ENCODE measurements around the gene CPB2.

GRCh38 chr13:46150134-46150693 is 45.4 kb upstream of the CPB2 start:
- TF ChIP-seq POLR2A (IDR thresholded peaks at IDR 0.05; ENCODE audit: borderline replicate concordance, extremely low read depth, insufficient read depth, insufficient read length) = no peak
- TF ChIP-seq SP1 (IDR thresholded peaks at IDR 0.05; ENCODE audit: low read depth) = no peak
- TF ChIP-seq REST (IDR thresholded peaks at IDR 0.05; ENCODE audit: low read depth) = no peak
- TF ChIP-seq ZNF274 (IDR thresholded peaks at IDR 0.05; ENCODE audit: low read depth, low read length) = no peak

All from HCT116 (cell line).